Karpas-422 (cell line): ENCODE measurements around the gene NEK6. TPM values are rescaled to one million over a fixed set of nuclear protein-coding genes. Genes with fewer than 3 reads are reported as not detected.

Experiments used
- DNase-seq: peaks from one replicate; pipeline ENCODE4 v3.0.0-alpha.2; 2015
- H2AFZ ChIP-seq: fragments of 200-600 bp; sonication (generic); 2 replicates; pipeline ENCODE4 v1.6.1; 2014; ENCODE audit warnings: antibody characterized with exemption, low read length, mixed read lengths
- H3K27ac ChIP-seq: fragments of 200-600 bp; sonication (generic); 2 replicates; pipeline ENCODE4 v1.5.1; 2014; ENCODE audit warnings: mild to moderate bottlenecking, low read length, moderate library complexity
- H3K27me3 ChIP-seq: fragments of 200-600 bp; sonication (generic); 2 replicates; pipeline ENCODE4 v1.6.1; 2014; ENCODE audit warnings: low read length, mixed read lengths
- H3K36me3 ChIP-seq: fragments of 200-600 bp; sonication (generic); 2 replicates; pipeline ENCODE4 v1.6.1; 2014; ENCODE audit warnings: low read length, mixed read lengths; ENCODE audit not compliant: insufficient read depth
- H3K4me1 ChIP-seq: fragments of 200-600 bp; sonication (generic); 2 replicates; pipeline ENCODE4 v1.6.1; 2014; ENCODE audit warnings: mild to moderate bottlenecking, low read length, mixed read lengths
- H3K4me2 ChIP-seq: fragments of 200-600 bp; sonication (generic); 2 replicates; pipeline ENCODE4 v1.6.1; 2014; ENCODE audit warnings: low read length, low read depth, mild to moderate bottlenecking; ENCODE audit not compliant: poor library complexity, severe bottlenecking
- H3K4me3 ChIP-seq: fragments of 200-600 bp; sonication (generic); 2 replicates; pipeline ENCODE4 v1.5.1; 2014; ENCODE audit warnings: mild to moderate bottlenecking, antibody characterized with exemption, low read length, mixed read lengths
- H3K79me2 ChIP-seq: fragments of 200-600 bp; sonication (generic); 2 replicates; pipeline ENCODE4 v1.6.1; 2014; ENCODE audit warnings: mild to moderate bottlenecking, low read length, mixed read lengths
- H3K9ac ChIP-seq: fragments of 200-600 bp; sonication (generic); 2 replicates; pipeline ENCODE4 v1.6.0; 2014; ENCODE audit warnings: low read length
- H3K9me2 ChIP-seq: fragments of 200-600 bp; sonication (generic), shearing (Covaris generic); replicated peaks from 2 replicates; pipeline ENCODE4 v1.6.0; 2014; ENCODE audit warnings: mild to moderate bottlenecking, low read length, moderate library complexity; ENCODE audit not compliant: insufficient read depth
- H3K9me3 ChIP-seq: fragments of 300-700, 200-600 bp; sonication (generic); 2 replicates; pipeline ENCODE4 v1.6.1; 2014; ENCODE audit warnings: low read length, mixed read lengths
- H4K20me1 ChIP-seq: fragments of 200-600 bp; sonication (generic); 2 replicates; pipeline ENCODE4 v1.6.1; 2014; ENCODE audit warnings: mild to moderate bottlenecking, antibody characterized with exemption, low read length, low read depth; ENCODE audit not compliant: insufficient read depth
- total RNA-seq: library from RNA; depleted of rRNA; stranded (reverse); fragments of >200 nt; shearing (Covaris generic); gene quantifications from 2 replicates; pipeline ENCODE4 v1.2.3, GENCODE V29; 2014; ENCODE audit warnings: low replicate concordance

NEK6 gene
- total RNA-seq, 1 experiment from 2014 or later, result 77.9 TPM

- Histone ChIP-seq H3K27me3 (no peaks in the 10 kb centered on the region), H3K27ac (no peak overlapping the region), H2AFZ (no peak overlapping the region), H3K36me3 (peaks cover 35% of the 10 kb centered on the region; the same call in 1 of the 2 replicates), H3K9ac (no peak overlapping the region), H3K4me1 (no peaks in the 10 kb centered on the region), H4K20me1 (peaks cover 4% of the 10 kb centered on the region; the same call in 1 of the 2 replicates), H3K79me2 (no peaks in the 10 kb centered on the region), H3K9me3 (no peaks in the 10 kb centered on the region), H3K4me2 (no peak overlapping the region), H3K4me3 (no peak overlapping the region), H3K9me2 (no peaks in the 10 kb centered on the region)
- DNase-seq, result no peak
These were observed 83.9 kb downstream of the NEK6 start for GRCh38 chr9:124341455-124342170.

GRCh38 chr9:124342402-124342775 is 84.6 kb downstream of the NEK6 start:
- no peaks in the 10 kb centered on the region for H3K4me1 ChIP-seq
- no peak overlapping the region for H3K27ac ChIP-seq

GRCh38 chr9:124342776-124343485 is 85.2 kb downstream of the NEK6 start:
- Histone ChIP-seq H3K36me3 (peaks cover 33% of the 10 kb centered on the region; the same call in 1 of the 2 replicates), H3K9ac (no peak overlapping the region), H2AFZ (no peak overlapping the region)

More at GRCh38 chr9:124342402-124342775, 84.6 kb downstream of the NEK6 start:
- Histone ChIP-seq H4K20me1 (peaks cover 4% of the 10 kb centered on the region; the same call in 1 of the 2 replicates), H3K9me3 (no peaks in the 10 kb centered on the region), H3K4me3 (no peak overlapping the region), H3K27me3 (no peaks in the 10 kb centered on the region), H3K79me2 (no peaks in the 10 kb centered on the region), H3K9me2 (no peaks in the 10 kb centered on the region), H3K9ac (no peak overlapping the region), H3K36me3 (peaks cover 36% of the 10 kb centered on the region; the same call in 1 of the 2 replicates), H3K4me2 (no peak overlapping the region), H2AFZ (no peak overlapping the region)
- DNase-seq, result no peak

GRCh38 chr9:124343533-124344290 is 86.0 kb downstream of the NEK6 start:
- H3K4me1 ChIP-seq, result no peaks in the 10 kb centered on the region
- no peak overlapping the region for H3K4me2 ChIP-seq
- H2AFZ ChIP-seq, result no peak overlapping the region
- H3K27me3 ChIP-seq, result no peaks in the 10 kb centered on the region
- H3K9me2 ChIP-seq, result no peaks in the 10 kb centered on the region
- no peak overlapping the region for H3K4me3 ChIP-seq
- no peaks in the 10 kb centered on the region for H3K79me2 ChIP-seq
- H3K9ac ChIP-seq, result no peak overlapping the region
- 0 out of 2 replicates have a peak, but pooled peaks cover 4% of the 10 kb centered on the region for H4K20me1 ChIP-seq
- peaks cover 34% of the 10 kb centered on the region; the same call in 1 of the 2 replicates for H3K36me3 ChIP-seq
- H3K27ac ChIP-seq, result no peak overlapping the region
- DNase-seq, result no peak
- no peaks in the 10 kb centered on the region for H3K9me3 ChIP-seq

More at GRCh38 chr9:124342776-124343485, 85.2 kb downstream of the NEK6 start:
- no peak for DNase-seq
- H3K4me2 ChIP-seq, result no peak overlapping the region
- H3K79me2 ChIP-seq, result no peaks in the 10 kb centered on the region
- 0 out of 2 replicates have a peak, but pooled peaks cover 4% of the 10 kb centered on the region for H4K20me1 ChIP-seq
- no peaks in the 10 kb centered on the region for H3K27me3 ChIP-seq
- H3K4me3 ChIP-seq, result no peak overlapping the region
- H3K9me3 ChIP-seq, result no peaks in the 10 kb centered on the region
- no peaks in the 10 kb centered on the region for H3K9me2 ChIP-seq
- no peaks in the 10 kb centered on the region for H3K4me1 ChIP-seq
- no peak overlapping the region for H3K27ac ChIP-seq

- H3K9me3 ChIP-seq, result no peaks in the 10 kb centered on the region
- no peak overlapping the region for H3K9ac ChIP-seq
- no peaks in the 10 kb centered on the region for H3K27me3 ChIP-seq
- H2AFZ ChIP-seq, result no peak overlapping the region
- no peaks in the 10 kb centered on the region for H3K9me2 ChIP-seq
- H4K20me1 ChIP-seq, result 0 out of 2 replicates have a peak, but pooled peaks cover 4% of the 10 kb centered on the region
- H3K4me1 ChIP-seq, result no peaks in the 10 kb centered on the region
- DNase-seq, result no peak
- no peaks in the 10 kb centered on the region for H3K79me2 ChIP-seq
- no peak overlapping the region for H3K4me2 ChIP-seq
- H3K36me3 ChIP-seq, result peaks cover 39% of the 10 kb centered on the region
- no peak overlapping the region for H3K4me3 ChIP-seq
- no peak overlapping the region for H3K27ac ChIP-seq
These were observed 86.7 kb downstream of the NEK6 start for GRCh38 chr9:124344291-124345050.

- Histone ChIP-seq H3K9ac (no peak overlapping the region), H3K27ac (no peak overlapping the region), H3K9me2 (no peaks in the 10 kb centered on the region), H3K4me3 (no peak overlapping the region), H3K36me3 (peaks cover 38% of the 10 kb centered on the region), H3K4me2 (no peak overlapping the region), H4K20me1 (0 out of 2 replicates have a peak, but pooled peaks cover 4% of the 10 kb centered on the region), H3K4me1 (no peaks in the 10 kb centered on the region), H3K27me3 (no peaks in the 10 kb centered on the region), H2AFZ (no peak overlapping the region), H3K9me3 (no peaks in the 10 kb centered on the region), H3K79me2 (no peaks in the 10 kb centered on the region)
- no peak for DNase-seq
These were observed 87.3 kb downstream of the NEK6 start for GRCh38 chr9:124345063-124345462.

GRCh38 chr9:124345751-124346281 is 88.1 kb downstream of the NEK6 start:
- no peak for DNase-seq
- Histone ChIP-seq H3K4me1 (no peaks in the 10 kb centered on the region), H2AFZ (no peak overlapping the region)

More at GRCh38 chr9:124345751-124346281, 88.1 kb downstream of the NEK6 start:
- no peak overlapping the region for H3K27ac ChIP-seq
- H3K79me2 ChIP-seq, result no peaks in the 10 kb centered on the region
- peaks cover 45% of the 10 kb centered on the region for H3K36me3 ChIP-seq
- peaks cover 6% of the 10 kb centered on the region; the same call in 1 of the 2 replicates for H4K20me1 ChIP-seq
- H3K9me2 ChIP-seq, result no peaks in the 10 kb centered on the region
- no peak overlapping the region for H3K4me3 ChIP-seq
- H3K9me3 ChIP-seq, result no peaks in the 10 kb centered on the region
- H3K9ac ChIP-seq, result no peak overlapping the region
- no peaks in the 10 kb centered on the region for H3K27me3 ChIP-seq
- no peak overlapping the region for H3K4me2 ChIP-seq
